ENCODE results near the gene MATN4.

Gene MATN4

GRCh38 chr20:45279992-45280391 is 28.1 kb downstream of the MATN4 start:
- no peak for DNase-seq (ENCODE audit: low read depth)
- no peak overlapping the region for H3K4me3 ChIP-seq (ENCODE audit: low read depth, low read length)
- no peak for TF ChIP-seq CTCF (IDR thresholded peaks at IDR 0.05; ENCODE audit: insufficient read depth, low read depth, low read length, missing control alignments)

DNA sequence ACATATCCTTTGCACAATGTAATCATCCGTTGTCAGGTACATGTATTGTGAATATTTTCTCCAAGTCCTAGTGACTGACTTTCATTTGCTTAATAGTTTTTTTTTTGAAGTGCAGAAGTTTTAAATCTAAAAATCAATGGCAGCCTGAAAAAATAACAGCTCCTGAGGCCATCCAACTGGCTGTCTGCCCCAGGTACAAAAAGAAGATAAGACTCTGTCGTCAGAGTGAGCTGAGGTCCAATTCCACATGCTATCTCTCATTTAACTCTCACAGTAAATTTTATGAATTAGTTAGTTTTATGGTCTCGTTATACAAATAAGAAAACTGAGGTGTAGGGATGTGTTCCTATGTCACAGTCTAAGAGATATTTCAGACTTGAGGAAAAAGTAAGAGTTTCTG is 32.8 kb downstream of the MATN4 start:
- DNase-seq (ENCODE audit: low read depth), result no peak
- no peak for TF ChIP-seq CTCF (IDR thresholded peaks at IDR 0.05; ENCODE audit: insufficient read depth, low read depth, low read length, missing control alignments)
- H3K4me3 ChIP-seq (ENCODE audit: low read depth, low read length), result no peak overlapping the region

DNA sequence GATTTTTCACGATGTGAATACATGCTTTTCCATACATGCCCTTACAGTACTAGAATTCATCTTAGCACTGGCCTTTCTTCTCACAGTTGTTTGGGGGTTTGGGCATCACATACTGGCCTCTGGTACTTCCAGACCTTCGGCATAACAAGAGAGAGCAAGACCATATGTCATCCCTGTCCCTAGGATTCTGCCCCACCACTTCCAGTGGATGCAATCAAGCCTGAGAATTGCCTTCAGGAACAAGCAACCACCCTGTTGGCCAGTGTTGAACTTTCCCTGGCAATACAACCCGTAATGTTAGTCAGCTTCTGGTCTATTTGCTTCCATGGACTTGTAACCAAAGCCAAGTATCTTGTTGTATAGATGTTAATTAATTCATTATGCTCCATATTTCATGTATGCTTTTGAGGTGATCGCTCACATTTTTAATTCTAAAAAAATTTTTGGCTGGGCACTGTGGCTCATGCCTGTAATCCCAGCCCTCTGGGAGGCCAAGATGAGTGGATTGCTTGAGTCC is 38.3 kb downstream of the MATN4 start:
- no peak for DNase-seq (ENCODE audit: low read depth)
- no peak overlapping the region for H3K4me3 ChIP-seq (ENCODE audit: low read depth, low read length)
- TF ChIP-seq CTCF (IDR thresholded peaks at IDR 0.05; ENCODE audit: insufficient read depth, low read depth, low read length, missing control alignments), result no peak

DNA sequence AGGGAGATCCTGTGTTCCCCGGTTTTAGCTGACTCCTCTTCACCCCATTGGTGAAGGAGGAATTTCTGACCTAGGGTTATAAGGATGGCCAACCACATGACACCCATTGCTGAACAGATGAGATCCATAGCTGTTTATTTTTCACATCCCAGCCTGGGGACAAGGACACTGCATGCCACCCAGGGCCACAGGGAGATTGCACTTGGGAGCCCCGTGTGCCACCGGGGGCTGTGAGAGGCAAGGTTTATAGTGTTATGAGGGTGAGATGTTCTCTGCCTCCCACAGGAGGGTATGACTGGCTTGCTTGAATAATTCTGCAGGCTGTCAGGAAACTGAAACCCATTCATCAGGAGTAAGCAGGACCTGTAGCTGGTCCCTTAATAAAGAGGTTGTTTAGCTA is 39.0 kb downstream of the MATN4 start:
- no peak overlapping the region for H3K4me3 ChIP-seq (ENCODE audit: low read depth, low read length)
- no peak for TF ChIP-seq CTCF (IDR thresholded peaks at IDR 0.05; ENCODE audit: insufficient read depth, low read depth, low read length, missing control alignments)
- DNase-seq (ENCODE audit: low read depth), result no peak

DNA sequence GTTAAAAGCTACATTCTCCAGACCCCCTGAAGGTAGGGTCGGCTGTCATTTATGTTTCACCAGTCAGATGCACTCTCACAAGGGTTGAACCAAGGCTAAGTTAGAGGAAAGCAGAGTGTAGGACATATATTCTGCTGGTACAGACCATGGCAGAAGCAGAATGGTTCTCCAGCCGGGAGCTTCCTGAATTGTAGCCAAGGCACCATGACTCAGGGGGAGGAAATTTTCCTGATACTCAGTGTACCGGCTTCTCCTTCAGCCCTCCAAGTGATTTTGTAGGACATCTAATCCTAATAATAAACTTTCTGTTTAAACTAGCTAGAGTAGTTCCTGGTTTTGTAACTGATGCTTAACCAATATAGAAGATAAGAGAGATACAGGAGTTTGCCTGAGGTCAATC is 39.6 kb downstream of the MATN4 start:
- no peak for TF ChIP-seq CTCF (IDR thresholded peaks at IDR 0.05; ENCODE audit: insufficient read depth, low read depth, low read length, missing control alignments)
- no peak overlapping the region for H3K4me3 ChIP-seq (ENCODE audit: low read depth, low read length)
- no peak for DNase-seq (ENCODE audit: low read depth)

GRCh38 chr20:45266977-45267376 is 41.1 kb downstream of the MATN4 start:
- TF ChIP-seq CTCF (IDR thresholded peaks at IDR 0.05; ENCODE audit: insufficient read depth, low read depth, low read length, missing control alignments), result no peak
- H3K4me3 ChIP-seq (ENCODE audit: low read depth, low read length), result no peak overlapping the region
- no peak for DNase-seq (ENCODE audit: low read depth)

DNA sequence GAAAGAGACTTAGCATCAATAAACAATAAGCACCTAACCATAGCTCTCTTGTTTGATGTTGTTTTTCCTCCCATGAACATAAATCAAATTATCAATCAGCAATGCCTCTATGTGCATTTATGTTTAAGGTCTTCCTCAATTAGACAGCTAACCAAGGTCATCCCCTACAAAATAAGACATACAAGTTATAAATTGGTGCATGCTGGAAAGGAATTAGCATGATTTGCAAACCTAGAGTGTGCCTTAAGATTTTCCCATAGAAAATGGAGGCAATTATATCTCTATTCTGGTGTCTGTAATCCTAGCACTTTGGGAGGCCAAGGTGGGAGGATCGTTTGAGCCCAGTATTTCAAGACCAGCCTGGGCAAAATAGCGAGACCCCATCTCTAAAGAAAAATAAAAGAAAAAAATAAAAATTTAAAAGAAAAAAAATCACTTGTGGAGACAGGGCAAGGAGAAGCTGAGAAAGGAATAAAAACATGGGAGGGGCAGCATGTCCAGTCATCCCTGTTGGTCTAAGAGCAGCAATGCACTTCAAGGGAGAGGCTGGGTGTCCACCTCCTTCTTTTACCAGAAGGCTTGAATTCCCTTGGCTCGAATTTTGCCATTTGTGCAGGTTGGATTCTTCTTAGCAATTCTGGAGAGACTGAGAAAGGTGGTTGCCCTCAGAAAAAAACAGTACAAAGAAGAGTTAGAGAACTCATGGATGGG is 44.4 kb downstream of the MATN4 start:
- TF ChIP-seq CTCF (IDR thresholded peaks at IDR 0.05; ENCODE audit: insufficient read depth, low read depth, low read length, missing control alignments), result no peak
- H3K4me3 ChIP-seq (ENCODE audit: low read depth, low read length), result no peak overlapping the region
- no peak for DNase-seq (ENCODE audit: low read depth)

Data from GM12865 (cell line).